ENCODE measurements around the gene PRIM2.
"Not testable (repeated sequence)": the region's sequence is repeated elsewhere in the genome, so short reads cannot be mapped to it uniquely, and the experiment has no call there.

PRIM2 gene

GRCh38 chr6:57317060-57317943 is at the start of gene PRIM2:
PRIM2 (plus strand) TSS chr6:57317630; CDS start chr6:57318446, 816 bp downstream.
- DNase-seq (ENCODE audit: low read depth in 2 of 2) = peak in 1 of 2 experiments; percentile 54

GRCh38 chr6:57268294-57268640 is 49.2 kb upstream of the PRIM2 start:
- no peak for DNase-seq (ENCODE audit: low read depth in 2 of 2)

- not testable (repeated sequence) for DNase-seq (ENCODE audit: low read depth in 2 of 2)
Measured at GRCh38 chr6:57274113-57274824, 43.2 kb upstream of the PRIM2 start.

GRCh38 chr6:57275384-57275783 is 42.0 kb upstream of the PRIM2 start:
- no peak for DNase-seq (ENCODE audit: low read depth in 2 of 2)

GRCh38 chr6:57276946-57277345 is 40.5 kb upstream of the PRIM2 start:
- no peak for DNase-seq (ENCODE audit: low read depth in 2 of 2)

- no peak for DNase-seq (ENCODE audit: low read depth in 2 of 2)
Measured at GRCh38 chr6:57278570-57278969, 38.9 kb upstream of the PRIM2 start.

GRCh38 chr6:57279013-57279412 is 38.4 kb upstream of the PRIM2 start:
- no peak for DNase-seq (ENCODE audit: low read depth in 2 of 2)

- no peak for DNase-seq (ENCODE audit: low read depth in 2 of 2)
Measured at GRCh38 chr6:57283106-57283505, 34.3 kb upstream of the PRIM2 start.

GRCh38 chr6:57283911-57284455 is 33.4 kb upstream of the PRIM2 start:
- peak; percentile 86 to 88 for DNase-seq (ENCODE audit: low read depth in 2 of 2)

GRCh38 chr6:57288136-57288535 is 29.3 kb upstream of the PRIM2 start:
- not testable (repeated sequence) for DNase-seq (ENCODE audit: low read depth in 2 of 2)

- not testable (repeated sequence) for DNase-seq (ENCODE audit: low read depth in 2 of 2)
Measured at GRCh38 chr6:57293472-57293871, 24.0 kb upstream of the PRIM2 start.

GRCh38 chr6:57294862-57295445 is 22.5 kb upstream of the PRIM2 start:
- no peak for DNase-seq (ENCODE audit: low read depth in 2 of 2)

GRCh38 chr6:57297505-57297904 is 19.9 kb upstream of the PRIM2 start:
- DNase-seq (ENCODE audit: low read depth in 2 of 2) = no peak

- no peak for DNase-seq (ENCODE audit: low read depth in 2 of 2)
Measured at GRCh38 chr6:57298741-57299140, 18.7 kb upstream of the PRIM2 start.

- DNase-seq (ENCODE audit: low read depth in 2 of 2) = no peak
Measured at GRCh38 chr6:57301757-57302156, 15.7 kb upstream of the PRIM2 start.

- DNase-seq (ENCODE audit: low read depth in 2 of 2) = no peak
Measured at GRCh38 chr6:57302477-57302876, 15.0 kb upstream of the PRIM2 start.

- peak; percentile 83 to 88 for DNase-seq (ENCODE audit: low read depth in 2 of 2)
Measured at GRCh38 chr6:57303931-57304681, 13.3 kb upstream of the PRIM2 start.

- DNase-seq (ENCODE audit: low read depth in 2 of 2) = no peak
Measured at GRCh38 chr6:57305107-57305506, 12.3 kb upstream of the PRIM2 start.

- peak in 1 of 2 experiments; percentile 65 for DNase-seq (ENCODE audit: low read depth in 2 of 2)
Measured at GRCh38 chr6:57305761-57306160, 11.7 kb upstream of the PRIM2 start.

GRCh38 chr6:57306273-57306672 is 11.2 kb upstream of the PRIM2 start:
- DNase-seq (ENCODE audit: low read depth in 2 of 2) = no peak

GRCh38 chr6:57307850-57308249 is 9.6 kb upstream of the PRIM2 start:
- DNase-seq (ENCODE audit: low read depth in 2 of 2) = no peak

GRCh38 chr6:57308755-57309154 is 8.7 kb upstream of the PRIM2 start:
- not testable (repeated sequence) for DNase-seq (ENCODE audit: low read depth in 2 of 2)
